IMR-90 (cell line): Measurements from ENCODE around the gene RAB18. TPM values are rescaled to one million over a fixed set of nuclear protein-coding genes. Genes with fewer than 3 reads are reported as not detected.

ENCODE experiments used
- ATAC-seq: fragments of 200-7000 bp; cut with Tn5 transposase; 2 replicates; pipeline ENCODE4 v1.9.1; 2020; ENCODE audit warnings: low read depth, mild to moderate bottlenecking, moderate library complexity
- BruUV-seq: library from RNA; stranded (reverse); fragments of 400-500 nt; replicated peaks from 2 replicates; lab custom pipeline; 2021; lab: Mats Ljungman, UMichigan
- CTCF ChIA-PET: fragments of 300-600 bp; formaldehyde crosslinking; extraction: SDS; loops from one replicate; lab custom pipeline; 2021; ENCODE audit warnings: antibody characterized with exemption; lab: Yijun Ruan, JAX
- POLR2A ChIA-PET: fragments of 300-600 bp; sonication (Branson Sonifier 250); formaldehyde crosslinking; loops from one replicate; lab custom pipeline; 2022; ENCODE audit warnings: antibody characterized with exemption; ENCODE audit not compliant: unreplicated experiment; lab: Charles Lee
- DNase-seq: peaks from one replicate; pipeline ENCODE4 v3.0.0; 2013
- H2AFZ ChIP-seq: replicated peaks from 2 replicates; pipeline ENCODE3; 2013; ENCODE audit warnings: low read length, mild to moderate bottlenecking; ENCODE audit not compliant: poor library complexity
- H2AK5ac ChIP-seq: 2 replicates; pipeline ENCODE4 v1.6.1; 2013; ENCODE audit warnings: low read depth, low read length, inconsistent platforms
- H2AK9ac ChIP-seq: replicated peaks from 2 replicates; pipeline ENCODE3; 2013; ENCODE audit warnings: mild to moderate bottlenecking, low read depth, low read length, moderate library complexity; ENCODE audit not compliant: poor library complexity
- H2BK120ac ChIP-seq: 2 replicates; pipeline ENCODE4 v1.6.1; 2013; ENCODE audit warnings: low read depth, low read length, inconsistent platforms
- H2BK15ac ChIP-seq: 3 replicates; pipeline ENCODE4 v1.6.1; 2013; ENCODE audit warnings: low read depth, low read length, inconsistent platforms
- H2BK20ac ChIP-seq: 2 replicates; pipeline ENCODE4 v1.6.1; 2013; ENCODE audit warnings: low read depth, mild to moderate bottlenecking, inconsistent platforms, low read length, moderate library complexity
- H2BK5ac ChIP-seq: 2 replicates; pipeline ENCODE4 v1.6.1; 2013; ENCODE audit warnings: mild to moderate bottlenecking, low read depth, low read length, inconsistent platforms; ENCODE audit not compliant: poor library complexity, severe bottlenecking
- H3K14ac ChIP-seq: replicated peaks from 2 replicates; pipeline ENCODE4 v1.6.1; 2013; ENCODE audit warnings: low read depth, low read length, inconsistent platforms
- H3K18ac ChIP-seq: 2 replicates; pipeline ENCODE4 v1.6.1; 2013; ENCODE audit warnings: low read depth, low read length, control low read depth
- H3K23ac ChIP-seq: 2 replicates; pipeline ENCODE4 v1.6.1; 2013; ENCODE audit warnings: low read depth, low read length, inconsistent platforms
- H3K27ac ChIP-seq: 2 replicates; pipeline ENCODE4 v1.5.1; 2013; ENCODE audit warnings: mild to moderate bottlenecking, control low read depth, low read length; ENCODE audit not compliant: insufficient read depth
- H3K27me3 ChIP-seq: 2 replicates; pipeline ENCODE4 v1.6.1; 2013; ENCODE audit warnings: low read length; ENCODE audit not compliant: control insufficient read depth, insufficient read depth
- H3K36me3 ChIP-seq: 2 replicates; pipeline ENCODE4 v1.6.1; 2013; ENCODE audit warnings: low read length, mixed read lengths; ENCODE audit not compliant: control insufficient read depth, insufficient read depth
- H3K4ac ChIP-seq: 2 replicates; pipeline ENCODE4 v1.6.1; 2013; ENCODE audit warnings: low read depth, low read length, inconsistent platforms
- H3K4me1 ChIP-seq: 2 replicates; pipeline ENCODE4 v1.6.1; 2013; ENCODE audit warnings: low read length, mixed read lengths; ENCODE audit not compliant: control insufficient read depth, insufficient read depth
- H3K4me2 ChIP-seq: 2 replicates; pipeline ENCODE4 v1.6.1; 2013; ENCODE audit warnings: low read depth, mild to moderate bottlenecking, control low read depth, low read length, moderate library complexity
- H3K4me3 ChIP-seq: 2 replicates; pipeline ENCODE4 v1.5.1; 2013; ENCODE audit warnings: low read depth, mild to moderate bottlenecking, control low read depth, low read length, moderate library complexity; ENCODE audit not compliant: insufficient read depth
- H3K56ac ChIP-seq: 2 replicates; pipeline ENCODE4 v1.6.1; 2013; ENCODE audit warnings: low read length, inconsistent platforms; ENCODE audit not compliant: insufficient read depth; ENCODE audit errors: extremely low read depth
- H3K79me1 ChIP-seq, 2 experiments: 2 replicates each; pipeline ENCODE4 v1.6.1; 2013; ENCODE audit warnings: low read length in 2 of 2, inconsistent platforms in 1 of 2, low read depth in 1 of 2
- H3K9ac ChIP-seq: 2 replicates; pipeline ENCODE4 v1.6.1; 2013; ENCODE audit warnings: low read depth, low read length, control low read depth
- H3K9me1 ChIP-seq: 2 replicates; pipeline ENCODE4 v1.6.1; 2013; ENCODE audit warnings: low read length, inconsistent platforms; ENCODE audit not compliant: insufficient read depth
- H3K9me3 ChIP-seq: 2 replicates; pipeline ENCODE4 v1.6.1; 2013; ENCODE audit warnings: low read length; ENCODE audit not compliant: control insufficient read depth, insufficient read depth
- H4K20me1 ChIP-seq: 2 replicates; pipeline ENCODE4 v1.6.1; 2013; ENCODE audit warnings: low read length, inconsistent platforms; ENCODE audit not compliant: insufficient read depth
- H4K5ac ChIP-seq: 2 replicates; pipeline ENCODE4 v1.6.1; 2013; ENCODE audit warnings: mild to moderate bottlenecking, low read depth, low read length, control low read depth
- H4K8ac ChIP-seq, 2 experiments: 2 replicates each; pipeline ENCODE4 v1.6.1; 2013; ENCODE audit warnings: low read depth in 2 of 2, low read length in 2 of 2, control low read depth in 1 of 2, inconsistent platforms in 1 of 2
- H4K91ac ChIP-seq: 2 replicates; pipeline ENCODE4 v1.6.1; 2013; ENCODE audit warnings: low read depth, low read length, inconsistent platforms; ENCODE audit not compliant: insufficient read depth
- BHLHE40 ChIP-seq: fragments of 150-350 bp; IDR thresholded peaks from 2 replicates; pipeline ENCODE4 v1.6.1; 2016; ENCODE audit warnings: mild to moderate bottlenecking, low read depth, low read length
- CEBPB ChIP-seq: IDR thresholded peaks from 2 replicates; pipeline ENCODE4 v1.6.1; 2012; ENCODE audit warnings: low read depth, low read length, improper control_type of control experiment
- CHD1 ChIP-seq: IDR thresholded peaks from 2 replicates; pipeline ENCODE4 v1.6.1; 2012; ENCODE audit warnings: low read depth, low read length, improper control_type of control experiment
- FOS ChIP-seq: fragments of 150-350 bp; IDR thresholded peaks from 2 replicates; pipeline ENCODE4 v1.6.1; 2016; ENCODE audit warnings: low read depth, low read length
- MAFK ChIP-seq: IDR thresholded peaks from 2 replicates; pipeline ENCODE4 v1.6.1; 2012; ENCODE audit warnings: low read depth, low read length, improper control_type of control experiment
- MAZ ChIP-seq: IDR thresholded peaks from 2 replicates; pipeline ENCODE4 v1.6.1; 2012; ENCODE audit warnings: low read depth, mild to moderate bottlenecking, low read length, improper control_type of control experiment, moderate library complexity, borderline replicate concordance
- MXI1 ChIP-seq: IDR thresholded peaks from 2 replicates; pipeline ENCODE4 v1.6.1; 2012; ENCODE audit warnings: low read depth, mild to moderate bottlenecking, low read length, moderate library complexity, borderline replicate concordance
- NFE2L2 ChIP-seq: fragments of 150-350 bp; IDR thresholded peaks from 2 replicates; pipeline ENCODE4 v1.6.1; 2016; ENCODE audit warnings: low read depth, mild to moderate bottlenecking, low read length
- POLR2A ChIP-seq: IDR thresholded peaks from 2 replicates; pipeline ENCODE4 v1.6.1; 2012; ENCODE audit warnings: mild to moderate bottlenecking, low read depth, low read length
- RAD21 ChIP-seq: IDR thresholded peaks from 2 replicates; pipeline ENCODE4 v1.6.1; 2012; ENCODE audit warnings: low read length, improper control_type of control experiment
- RCOR1 ChIP-seq: IDR thresholded peaks from 2 replicates; pipeline ENCODE4 v1.6.1; 2012; ENCODE audit warnings: mild to moderate bottlenecking, low read length, improper control_type of control experiment; ENCODE audit not compliant: insufficient replicate concordance
- RFX5 ChIP-seq: IDR thresholded peaks from 2 replicates; pipeline ENCODE4 v1.8.0; 2012; ENCODE audit warnings: low read depth, mild to moderate bottlenecking, low read length, moderate library complexity
- SMC3 ChIP-seq: fragments of 150-350 bp; IDR thresholded peaks from 2 replicates; pipeline ENCODE4 v1.6.1; 2016; ENCODE audit warnings: low read depth, mild to moderate bottlenecking, antibody characterized with exemption, low read length, moderate library complexity
- WGBS, 2 experiments: methylation state at CpG; one replicate each; pipeline versions ENCODE4 v1.1.5 to v1.1.7; 2013; ENCODE audit warnings: missing lambda C conversion rate in 2 of 2; ENCODE audit not compliant: insufficient read length in 1 of 2; ENCODE audit errors: extremely low coverage in 2 of 2; 5-methylcytosine and 5-hydroxymethylcytosine counted together
- dilution Hi-C: fragments of 300-500 bp; cut with HindIII; formaldehyde crosslinking; loops from one replicate; pipeline ENCODE4 v1.14.3; 2018; ENCODE audit warnings: low sequenced_read_pairs; ENCODE audit not compliant: unreplicated experiment
- in situ Hi-C: fragments of 300-500 bp; cut with MboI; formaldehyde crosslinking; loops from 3 replicates; pipeline ENCODE4 v1.14.3; 2019; ENCODE audit warnings: low sequenced_read_pairs, inconsistent platforms, mixed read lengths
- intact Hi-C: fragments of 100-400 bp; cut with micrococcal nuclease; formaldehyde crosslinking; loops from 2 replicates; pipeline ENCODE4 v1.10.0; 2022
- polyA plus RNA-seq, 3 experiments: library from polyadenylated mRNA; depleted of rRNA; stranded (reverse); fragments of >200 nt; gene quantifications; 2 replicates each; pipeline ENCODE4 v1.2.3, GENCODE V29; 2012; ENCODE audit warnings: low replicate concordance in 1 of 3
- total RNA-seq: library from RNA; depleted of rRNA; stranded (reverse); fragments of >200 nt; gene quantifications from 2 replicates; pipeline ENCODE4 v1.2.3, GENCODE V29; 2012
- TF ChIP-seq, protein P1 (sequence below): fragments of 150-350 bp; IDR thresholded peaks from 2 replicates; pipeline ENCODE4 v1.6.1; 2017; ENCODE audit warnings: mild to moderate bottlenecking, antibody characterized with exemption, low read length, low read depth
- TF ChIP-seq, protein P2 (sequence below): conservative IDR thresholded peaks from 2 replicates; pipeline ENCODE4 v1.5.1; 2012; ENCODE audit warnings: mild to moderate bottlenecking, low read depth, low read length, improper control_type of control experiment
- TF ChIP-seq, protein P3 (sequence below): fragments of 150-350 bp; IDR thresholded peaks from 2 replicates; pipeline ENCODE4 v1.6.1; 2016; ENCODE audit warnings: low read depth, mild to moderate bottlenecking, low read length, moderate library complexity, borderline replicate concordance

Gene RAB18
- total and polyA plus RNA-seq, 2 of the 4 experiments (the other 2 are of a cell fraction) = 17.6 to 38.8 TPM

DNA sequence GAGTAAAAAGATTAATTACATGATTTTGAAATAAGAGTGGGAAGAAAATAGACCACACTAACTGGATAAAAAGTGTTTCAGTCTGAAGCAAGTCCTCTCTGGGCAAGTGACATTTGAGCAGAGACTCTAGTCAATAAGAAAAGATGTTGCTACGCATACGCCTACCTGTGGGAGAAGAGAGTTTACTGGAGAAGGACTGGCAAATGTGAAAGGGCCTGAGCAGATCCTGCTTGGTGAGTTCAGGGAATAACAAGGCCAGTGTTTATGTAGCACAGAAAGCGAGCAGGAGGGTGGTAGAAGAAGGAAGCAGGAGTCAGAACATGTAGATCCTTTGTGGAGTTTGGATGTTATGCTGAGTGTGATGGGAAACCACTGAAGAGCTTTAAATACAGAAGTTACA lies 43.4 kb downstream of the RAB18 start:
- H2AFZ ChIP-seq = no peak overlapping the region
- no peak overlapping the region for H4K5ac ChIP-seq
- BruUV-seq = no TSS peak

More for the DNA sequence above, 43.4 kb downstream of the RAB18 start:
- DNase-seq (no peak), ATAC-seq (no peak)
- TF ChIP-seq SMC3 = no peak
- no peak for TF ChIP-seq MAZ
- TF ChIP-seq, protein P1, sequence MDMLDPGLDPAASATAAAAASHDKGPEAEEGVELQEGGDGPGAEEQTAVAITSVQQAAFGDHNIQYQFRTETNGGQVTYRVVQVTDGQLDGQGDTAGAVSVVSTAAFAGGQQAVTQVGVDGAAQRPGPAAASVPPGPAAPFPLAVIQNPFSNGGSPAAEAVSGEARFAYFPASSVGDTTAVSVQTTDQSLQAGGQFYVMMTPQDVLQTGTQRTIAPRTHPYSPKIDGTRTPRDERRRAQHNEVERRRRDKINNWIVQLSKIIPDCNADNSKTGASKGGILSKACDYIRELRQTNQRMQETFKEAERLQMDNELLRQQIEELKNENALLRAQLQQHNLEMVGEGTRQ = no peak
- no peak for TF ChIP-seq BHLHE40
- TF ChIP-seq CHD1 = no peak
- TF ChIP-seq MAFK = no peak
- TF ChIP-seq, protein P2, sequence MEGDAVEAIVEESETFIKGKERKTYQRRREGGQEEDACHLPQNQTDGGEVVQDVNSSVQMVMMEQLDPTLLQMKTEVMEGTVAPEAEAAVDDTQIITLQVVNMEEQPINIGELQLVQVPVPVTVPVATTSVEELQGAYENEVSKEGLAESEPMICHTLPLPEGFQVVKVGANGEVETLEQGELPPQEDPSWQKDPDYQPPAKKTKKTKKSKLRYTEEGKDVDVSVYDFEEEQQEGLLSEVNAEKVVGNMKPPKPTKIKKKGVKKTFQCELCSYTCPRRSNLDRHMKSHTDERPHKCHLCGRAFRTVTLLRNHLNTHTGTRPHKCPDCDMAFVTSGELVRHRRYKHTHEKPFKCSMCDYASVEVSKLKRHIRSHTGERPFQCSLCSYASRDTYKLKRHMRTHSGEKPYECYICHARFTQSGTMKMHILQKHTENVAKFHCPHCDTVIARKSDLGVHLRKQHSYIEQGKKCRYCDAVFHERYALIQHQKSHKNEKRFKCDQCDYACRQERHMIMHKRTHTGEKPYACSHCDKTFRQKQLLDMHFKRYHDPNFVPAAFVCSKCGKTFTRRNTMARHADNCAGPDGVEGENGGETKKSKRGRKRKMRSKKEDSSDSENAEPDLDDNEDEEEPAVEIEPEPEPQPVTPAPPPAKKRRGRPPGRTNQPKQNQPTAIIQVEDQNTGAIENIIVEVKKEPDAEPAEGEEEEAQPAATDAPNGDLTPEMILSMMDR = no peak
- no peak for TF ChIP-seq POLR2A
- no peak for TF ChIP-seq MXI1
- TF ChIP-seq RCOR1 = no peak
- no peak for TF ChIP-seq RAD21
- TF ChIP-seq FOS = no peak
- no peak for TF ChIP-seq NFE2L2
- TF ChIP-seq, protein P3, sequence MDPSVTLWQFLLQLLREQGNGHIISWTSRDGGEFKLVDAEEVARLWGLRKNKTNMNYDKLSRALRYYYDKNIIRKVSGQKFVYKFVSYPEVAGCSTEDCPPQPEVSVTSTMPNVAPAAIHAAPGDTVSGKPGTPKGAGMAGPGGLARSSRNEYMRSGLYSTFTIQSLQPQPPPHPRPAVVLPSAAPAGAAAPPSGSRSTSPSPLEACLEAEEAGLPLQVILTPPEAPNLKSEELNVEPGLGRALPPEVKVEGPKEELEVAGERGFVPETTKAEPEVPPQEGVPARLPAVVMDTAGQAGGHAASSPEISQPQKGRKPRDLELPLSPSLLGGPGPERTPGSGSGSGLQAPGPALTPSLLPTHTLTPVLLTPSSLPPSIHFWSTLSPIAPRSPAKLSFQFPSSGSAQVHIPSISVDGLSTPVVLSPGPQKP = no peak
- TF ChIP-seq CEBPB = no peak
- TF ChIP-seq RFX5 = no peak
- no peak overlapping the region for H2BK5ac ChIP-seq
- H4K20me1 ChIP-seq = peaks cover 4% of the 10 kb centered on the region; the same call in 1 of the 2 replicates
- H3K27me3 ChIP-seq = no peaks in the 10 kb centered on the region
- CTCF ChIA-PET = interaction anchor here (0.6 kb wide), 1 partner anchor 670 kb away, joined by 3 read pairs; no protein-coding TSS in a partner anchor
- no peak overlapping the region for H3K4me2 ChIP-seq
- no peak overlapping the region for H3K4me3 ChIP-seq
- intact Hi-C loops = loop anchor here (10.0 kb wide), 1 partner anchor 103 kb away; no protein-coding TSS in a partner anchor
- POLR2A ChIA-PET = no interaction called here
- in situ Hi-C loops = no loop called here
- no peak overlapping the region for H3K56ac ChIP-seq
- H3K9me3 ChIP-seq = no peaks in the 10 kb centered on the region
- dilution Hi-C loops = no loop called here
- H3K4ac ChIP-seq = no peak overlapping the region
- peaks cover 0 to 8% of the 10 kb centered on the region in 2 experiments; a peak in 1 of 4 replicates for H3K79me1 ChIP-seq
- peaks cover 2% of the 10 kb centered on the region; the same call in 1 of the 2 replicates for H3K9me1 ChIP-seq
- no peak overlapping the region for H3K14ac ChIP-seq
- peaks cover 5% of the 10 kb centered on the region for H3K36me3 ChIP-seq
- H2BK120ac ChIP-seq = no peak overlapping the region
- H3K23ac ChIP-seq = no peak overlapping the region
- no peak overlapping the region for H4K91ac ChIP-seq
- H4K8ac ChIP-seq = no peak overlapping the region
- no peak overlapping the region for H2BK15ac ChIP-seq
- no peak overlapping the region for H3K18ac ChIP-seq
- H2BK20ac ChIP-seq = no peak overlapping the region
- WGBS, 2 experiments = no CpG with 5 or more reads among the region's 3 CpGs
- no peak overlapping the region for H2AK9ac ChIP-seq
- H3K9ac ChIP-seq = no peak overlapping the region
- no peak overlapping the region for H2AK5ac ChIP-seq
- H3K4me1 ChIP-seq = peaks cover 2% of the 10 kb centered on the region
- H3K27ac ChIP-seq = no peak overlapping the region
